ENCODE data around the gene CRIM1. TPM values are rescaled to one million over a fixed set of nuclear protein-coding genes. Genes with fewer than 3 reads are reported as not detected.

CRIM1 gene
- total RNA-seq, 4 donors from 2014 or later, result 73.7 to 134 (median 80.7) TPM

DNA sequence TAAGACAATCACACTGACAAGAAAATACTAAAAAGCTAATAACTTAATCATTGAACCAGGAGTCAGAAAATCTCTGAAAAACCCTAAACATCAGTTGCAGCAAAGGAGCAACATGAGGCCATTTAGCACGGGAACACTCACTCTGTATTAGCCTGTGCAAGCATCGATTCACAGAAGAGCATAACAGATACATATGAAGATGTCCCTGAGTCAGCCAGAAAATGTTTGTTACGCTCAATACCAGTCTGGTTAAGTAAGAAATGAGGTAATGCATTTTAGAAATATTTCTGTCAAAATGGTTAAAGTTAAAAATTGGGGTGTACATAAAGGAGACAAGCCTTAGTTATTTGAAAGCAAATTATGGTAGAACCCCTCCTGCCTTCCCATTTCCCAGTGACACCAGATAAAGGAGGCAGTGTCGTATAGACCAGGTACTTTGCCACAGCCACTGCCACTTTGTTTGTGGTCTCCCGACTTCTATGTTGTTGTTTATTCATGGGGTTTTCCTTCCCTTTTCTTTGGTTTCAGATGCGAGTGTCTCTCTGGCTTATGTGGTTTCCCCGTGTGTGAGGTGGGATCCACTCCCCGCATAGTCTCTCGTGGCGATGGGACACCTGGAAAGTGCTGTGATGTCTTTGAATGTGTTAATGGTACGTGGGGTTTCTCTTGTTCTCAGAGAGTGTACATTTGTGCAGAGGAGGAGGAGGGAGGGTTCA, 108.6 kb downstream of the CRIM1 start:
- peaks cover 13 to 37% (median 28%) of the 10 kb centered on the region in 4 donors for H3K4me1 ChIP-seq
- no peak overlapping the region for H3K27ac ChIP-seq
- no peak overlapping the region for H3K4me3 ChIP-seq
- 78 to 96% methylated on average over 10 to 11 of the region's 11 CpGs for WGBS, 2 donors (ENCODE audit: low coverage in 1 of 2)
- no peaks in the 10 kb centered on the region for H3K36me3 ChIP-seq
- TF ChIP-seq EP300 (IDR thresholded peaks at IDR 0.05; ENCODE audit: low read depth) (no peak), POLR2AphosphoS5 (IDR thresholded peaks at IDR 0.05) (no peak), POLR2A (IDR thresholded peaks at IDR 0.05) (no peak)
- TF ChIP-seq, protein P1, sequence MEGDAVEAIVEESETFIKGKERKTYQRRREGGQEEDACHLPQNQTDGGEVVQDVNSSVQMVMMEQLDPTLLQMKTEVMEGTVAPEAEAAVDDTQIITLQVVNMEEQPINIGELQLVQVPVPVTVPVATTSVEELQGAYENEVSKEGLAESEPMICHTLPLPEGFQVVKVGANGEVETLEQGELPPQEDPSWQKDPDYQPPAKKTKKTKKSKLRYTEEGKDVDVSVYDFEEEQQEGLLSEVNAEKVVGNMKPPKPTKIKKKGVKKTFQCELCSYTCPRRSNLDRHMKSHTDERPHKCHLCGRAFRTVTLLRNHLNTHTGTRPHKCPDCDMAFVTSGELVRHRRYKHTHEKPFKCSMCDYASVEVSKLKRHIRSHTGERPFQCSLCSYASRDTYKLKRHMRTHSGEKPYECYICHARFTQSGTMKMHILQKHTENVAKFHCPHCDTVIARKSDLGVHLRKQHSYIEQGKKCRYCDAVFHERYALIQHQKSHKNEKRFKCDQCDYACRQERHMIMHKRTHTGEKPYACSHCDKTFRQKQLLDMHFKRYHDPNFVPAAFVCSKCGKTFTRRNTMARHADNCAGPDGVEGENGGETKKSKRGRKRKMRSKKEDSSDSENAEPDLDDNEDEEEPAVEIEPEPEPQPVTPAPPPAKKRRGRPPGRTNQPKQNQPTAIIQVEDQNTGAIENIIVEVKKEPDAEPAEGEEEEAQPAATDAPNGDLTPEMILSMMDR (IDR thresholded peaks at IDR 0.05), result no peak
- no peak for DNase-seq
- H3K27me3 ChIP-seq, result no peaks in the 10 kb centered on the region
- intact Hi-C loops (cut with DNase I; ENCODE audit: low total_unique reads) (no loop called here), in situ Hi-C loops (cut with MboI; ENCODE audit: low pct_ligation_motif_present in 1 of 4, low pct_unique_long_range_greater_than_20kb in 1 of 4, low sequenced_read_pairs in 3 of 4) (loop anchor here in 3 of 4 donors (10.0 to 25.0 kb wide), 2 partner anchors 102 to 109 kb away; partner anchors contain the start of gene CRIM1 (in 3 of the 3))
- no peaks in the 10 kb centered on the region for H3K9me3 ChIP-seq

DNA sequence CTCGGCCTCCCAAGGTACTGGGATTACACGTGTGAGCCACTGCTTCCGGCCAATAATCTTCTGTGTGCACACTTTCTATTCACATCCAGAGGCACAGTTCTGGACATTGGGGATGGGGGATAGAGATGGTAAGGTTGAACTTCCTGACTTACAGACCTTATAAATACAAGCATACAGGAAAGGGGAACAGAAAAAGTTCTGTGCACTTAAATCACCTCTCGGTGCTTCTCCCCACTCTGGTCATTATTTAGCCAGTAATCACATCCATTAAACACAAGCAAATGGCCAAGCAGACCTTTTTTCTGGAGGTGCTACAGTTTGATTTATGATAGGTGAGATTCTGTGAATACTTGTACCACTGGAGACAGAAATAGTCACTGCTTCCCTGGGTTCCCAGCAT, 110.6 kb downstream of the CRIM1 start:
- H3K27me3 ChIP-seq, result no peaks in the 10 kb centered on the region
- peaks cover 7 to 19% (median 16%) of the 10 kb centered on the region in 4 donors for H3K4me1 ChIP-seq
- no peak overlapping the region for H3K27ac ChIP-seq
- no peak for DNase-seq
- WGBS, 2 donors (ENCODE audit: low coverage in 1 of 2), result 77 to 93% methylated on average over 3 to 4 of the region's 4 CpGs
- no peak overlapping the region for H3K4me3 ChIP-seq
- no peaks in the 10 kb centered on the region for H3K9me3 ChIP-seq
- in situ Hi-C loops (cut with MboI; ENCODE audit: low pct_ligation_motif_present in 1 of 4, low pct_unique_long_range_greater_than_20kb in 1 of 4, low sequenced_read_pairs in 3 of 4) (loop anchor here in 3 of 4 donors (10.0 to 25.0 kb wide), 2 partner anchors 104 to 111 kb away; partner anchors contain the start of gene CRIM1 (in 3 of the 3)), intact Hi-C loops (cut with DNase I; ENCODE audit: low total_unique reads) (no loop called here)
- no peaks in the 10 kb centered on the region for H3K36me3 ChIP-seq
- no peak for TF ChIP-seq POLR2A (IDR thresholded peaks at IDR 0.05)

DNA sequence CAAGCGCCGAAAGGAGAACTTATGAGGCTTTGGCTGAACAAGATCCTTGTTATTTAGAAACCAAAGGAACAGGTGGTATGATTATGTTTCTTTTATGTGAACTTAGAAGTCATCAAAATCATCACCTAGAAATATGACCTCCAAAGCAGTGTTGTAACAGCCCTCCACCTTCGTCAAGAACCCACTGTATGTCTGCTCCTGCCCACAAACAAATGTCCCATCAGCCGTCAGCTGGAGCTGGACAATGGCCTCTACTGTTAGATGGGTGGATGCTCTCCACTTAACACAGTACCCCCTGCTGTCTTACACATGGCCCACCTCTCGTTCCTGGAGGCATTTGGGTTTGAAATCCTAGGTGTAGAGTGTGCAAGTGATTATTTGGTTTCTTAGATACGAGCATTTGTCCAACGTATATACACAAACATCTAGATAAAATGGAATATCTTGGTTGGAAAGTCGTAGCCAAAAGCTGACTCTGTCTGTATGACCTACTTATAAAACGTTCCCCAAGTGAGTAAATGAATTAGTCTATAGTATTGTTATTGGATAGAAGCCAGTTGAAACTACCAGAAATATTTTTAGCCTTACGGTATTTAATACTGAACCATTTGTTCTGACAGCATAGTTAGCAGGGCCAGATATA, 113.0 kb downstream of the CRIM1 start:
- intact Hi-C loops (cut with DNase I; ENCODE audit: low total_unique reads) (no loop called here), in situ Hi-C loops (cut with MboI; ENCODE audit: low pct_ligation_motif_present in 1 of 4, low pct_unique_long_range_greater_than_20kb in 1 of 4, low sequenced_read_pairs in 3 of 4) (loop anchor here in 3 of 4 donors (10.0 to 25.0 kb wide), 2 partner anchors 106 to 114 kb away; partner anchors contain the start of gene CRIM1 (in 3 of the 3))
- TF ChIP-seq, protein P1 (IDR thresholded peaks at IDR 0.05), result no peak
- no peak for TF ChIP-seq EP300 (IDR thresholded peaks at IDR 0.05; ENCODE audit: low read depth)
- no peak for TF ChIP-seq POLR2AphosphoS5 (IDR thresholded peaks at IDR 0.05)
- TF ChIP-seq POLR2A (IDR thresholded peaks at IDR 0.05), result no peak
- H3K27ac ChIP-seq, result no peak overlapping the region
- no peaks in the 10 kb centered on the region for H3K27me3 ChIP-seq
- H3K36me3 ChIP-seq, result no peaks in the 10 kb centered on the region
- H3K9me3 ChIP-seq, result no peaks in the 10 kb centered on the region
- peaks cover 0 to 4% (median 0%) of the 10 kb centered on the region in 4 donors for H3K4me1 ChIP-seq
- 76 to 81% methylated on average over 9 to 10 of the region's 10 CpGs for WGBS, 2 donors (ENCODE audit: low coverage in 1 of 2)
- no peak for DNase-seq
- no peak overlapping the region for H3K4me3 ChIP-seq

DNA sequence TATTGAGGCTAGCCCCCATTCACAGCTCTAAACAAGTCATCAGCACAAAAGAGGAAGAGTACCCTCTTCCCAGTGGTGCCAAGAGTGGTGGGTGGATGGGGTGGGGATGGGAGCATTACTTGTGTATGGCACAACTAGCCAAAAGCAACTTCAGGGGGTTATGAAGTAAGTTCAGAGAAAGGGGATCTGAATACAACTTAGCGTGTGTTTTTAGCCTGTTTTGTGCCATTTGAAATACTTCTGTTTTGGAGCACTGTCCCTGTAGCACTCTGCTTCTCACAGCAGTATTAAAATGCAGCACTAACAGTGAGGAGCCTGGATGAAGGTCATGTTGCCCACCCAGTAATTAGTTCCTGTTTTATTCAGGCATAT, 113.5 kb downstream of the CRIM1 start:
- H3K27me3 ChIP-seq, result no peaks in the 10 kb centered on the region
- TF ChIP-seq, protein P1 (IDR thresholded peaks at IDR 0.05), result no peak
- TF ChIP-seq POLR2AphosphoS5 (IDR thresholded peaks at IDR 0.05), result no peak
- TF ChIP-seq POLR2A (IDR thresholded peaks at IDR 0.05), result no peak
- TF ChIP-seq EP300 (IDR thresholded peaks at IDR 0.05; ENCODE audit: low read depth), result no peak
- no peak overlapping the region for H3K27ac ChIP-seq
- H3K9me3 ChIP-seq, result no peaks in the 10 kb centered on the region
- intact Hi-C loops (cut with DNase I; ENCODE audit: low total_unique reads) (no loop called here), in situ Hi-C loops (cut with MboI; ENCODE audit: low pct_ligation_motif_present in 1 of 4, low pct_unique_long_range_greater_than_20kb in 1 of 4, low sequenced_read_pairs in 3 of 4) (loop anchor here in 3 of 4 donors (10.0 to 25.0 kb wide), 2 partner anchors 107 to 114 kb away; partner anchors contain the start of gene CRIM1 (in 3 of the 3))
- H3K36me3 ChIP-seq, result no peaks in the 10 kb centered on the region
- 57 to 86% methylated on average over 1 of the region's 1 CpG for WGBS, 2 donors (ENCODE audit: low coverage in 1 of 2)
- peaks cover 0 to 4% (median 0%) of the 10 kb centered on the region in 4 donors for H3K4me1 ChIP-seq
- H3K4me3 ChIP-seq, result no peak overlapping the region
- no peak for DNase-seq
